ENCODE data around the gene MRPL33. TPM values are rescaled to one million over a fixed set of nuclear protein-coding genes. Genes with fewer than 3 reads are reported as not detected.

MRPL33 gene
- total RNA-seq, 4 donors from 2014 or later, result 216 to 448 (median 360) TPM

- Histone ChIP-seq H3K27me3 (no peaks in the 10 kb centered on the region), H3K27ac (peak overlapping the region in 1 of 4 donors; percentile 4), H3K4me3 (no peak overlapping the region), H3K36me3 (no peaks in the 10 kb centered on the region), H3K9me3 (no peaks in the 10 kb centered on the region), H3K4me1 (peaks cover 0 to 20% (median 7%) of the 10 kb centered on the region in 3 donors)
- TF ChIP-seq EP300 (IDR thresholded peaks at IDR 0.05) (no peak), POLR2AphosphoS5 (IDR thresholded peaks at IDR 0.05) (no peak), CTCF (IDR thresholded peaks at IDR 0.05) (no peak), POLR2A (IDR thresholded peaks at IDR 0.05) (no peak)
- 81 to 91% methylated on average over 4 of the region's 4 CpGs for WGBS, 2 donors (ENCODE audit: low coverage in 1 of 2)
- no peak for ATAC-seq
Measured at GRCh38 chr2:27729614-27730013, 41.9 kb upstream of the MRPL33 start.

GRCh38 chr2:27730261-27730662, 41.3 kb upstream of the MRPL33 start:
- Histone ChIP-seq H3K27me3 (no peaks in the 10 kb centered on the region), H3K36me3 (no peaks in the 10 kb centered on the region), H3K9me3 (no peaks in the 10 kb centered on the region), H3K4me1 (peaks cover 0 to 20% (median 8%) of the 10 kb centered on the region in 3 donors), H3K4me3 (no peak overlapping the region), H3K27ac (peak overlapping the region in 2 of 4 donors; percentile 45 to 48)
- WGBS, 2 donors (ENCODE audit: low coverage in 1 of 2), result no CpG with 5 or more reads among the region's 3 CpGs
- TF ChIP-seq EP300 (IDR thresholded peaks at IDR 0.05), result no peak
- TF ChIP-seq POLR2AphosphoS5 (IDR thresholded peaks at IDR 0.05), result no peak
- TF ChIP-seq CTCF (IDR thresholded peaks at IDR 0.05), result no peak
- no peak for TF ChIP-seq POLR2A (IDR thresholded peaks at IDR 0.05)
- peak; percentile 20 for ATAC-seq

GRCh38 chr2:27730980-27731691, 40.4 kb upstream of the MRPL33 start:
- ATAC-seq, result no peak
- WGBS, 2 donors (ENCODE audit: low coverage in 1 of 2), result 77 to 89% methylated on average over 3 to 4 of the region's 4 CpGs
- Histone ChIP-seq H3K4me3 (no peak overlapping the region), H3K9me3 (no peaks in the 10 kb centered on the region), H3K4me1 (peaks cover 0 to 22% (median 10%) of the 10 kb centered on the region in 3 donors), H3K27ac (peak overlapping the region in 3 of 4 donors; percentile 23 to 48 (median 34)), H3K36me3 (no peaks in the 10 kb centered on the region), H3K27me3 (no peaks in the 10 kb centered on the region)
- TF ChIP-seq CTCF (IDR thresholded peaks at IDR 0.05) (no peak), EP300 (IDR thresholded peaks at IDR 0.05) (no peak), POLR2AphosphoS5 (IDR thresholded peaks at IDR 0.05) (no peak), POLR2A (IDR thresholded peaks at IDR 0.05) (no peak)

- H3K36me3 ChIP-seq, result no peaks in the 10 kb centered on the region
- TF ChIP-seq EP300 (IDR thresholded peaks at IDR 0.05), result no peak
- TF ChIP-seq POLR2AphosphoS5 (IDR thresholded peaks at IDR 0.05), result no peak
- no peak for TF ChIP-seq CTCF (IDR thresholded peaks at IDR 0.05)
- TF ChIP-seq POLR2A (IDR thresholded peaks at IDR 0.05), result no peak
- no peaks in the 10 kb centered on the region for H3K9me3 ChIP-seq
- peak overlapping the region in 2 of 4 donors; percentile 82 to 83 for H3K27ac ChIP-seq
- H3K4me1 ChIP-seq, result peaks cover 0 to 39% (median 11%) of the 10 kb centered on the region in 3 donors
- 73 to 88% methylated on average over 1 of the region's 1 CpG for WGBS, 2 donors (ENCODE audit: low coverage in 1 of 2)
- ATAC-seq, result no peak
- no peak overlapping the region for H3K4me3 ChIP-seq
- H3K27me3 ChIP-seq, result no peaks in the 10 kb centered on the region
Measured at GRCh38 chr2:27734305-27734704, 37.2 kb upstream of the MRPL33 start.

All from gastroesophageal sphincter (tissue), 4 donors.